Glutamatergic neuron (in vitro differentiated cells): ENCODE measurements around the gene CPXM2. TPM values are rescaled to one million over a fixed set of nuclear protein-coding genes. Genes with fewer than 3 reads are reported as not detected.

Experiments used
- DNase-seq: peaks from one replicate; pipeline ENCODE4 v3.0.0; 2022
- H3K27ac Mint-ChIP-seq: one replicate; pipeline ENCODE4 v1.8.0; 2020; ENCODE audit warnings: mild to moderate bottlenecking, mixed read lengths, inconsistent platforms; ENCODE audit not compliant: unreplicated experiment
- H3K27me3 Mint-ChIP-seq: one replicate; pipeline ENCODE4 v1.8.0; 2020; ENCODE audit warnings: mild to moderate bottlenecking, moderate library complexity, mixed read lengths, inconsistent platforms; ENCODE audit not compliant: unreplicated experiment
- H3K36me3 Mint-ChIP-seq: one replicate; pipeline ENCODE4 v1.8.0; 2020; ENCODE audit warnings: mild to moderate bottlenecking, mixed read lengths, inconsistent platforms; ENCODE audit not compliant: unreplicated experiment
- H3K4me1 Mint-ChIP-seq: one replicate; pipeline ENCODE4 v1.8.0; 2020; ENCODE audit warnings: mild to moderate bottlenecking, low read depth, mixed read lengths, inconsistent platforms; ENCODE audit not compliant: unreplicated experiment
- H3K4me3 Mint-ChIP-seq: one replicate; pipeline ENCODE4 v1.8.0; 2020; ENCODE audit warnings: mild to moderate bottlenecking, mixed read lengths, inconsistent platforms; ENCODE audit not compliant: unreplicated experiment
- H3K9me3 Mint-ChIP-seq: one replicate; pipeline ENCODE4 v1.8.0; 2020; ENCODE audit warnings: mild to moderate bottlenecking, moderate library complexity, mixed read lengths, inconsistent platforms; ENCODE audit not compliant: unreplicated experiment
- total RNA-seq: library from RNA; stranded (reverse); fragmentation: NEBNext Ultra II Directional; extraction: Animal tissue kit (Norgen Biotek cat#: 25700); gene quantifications from one replicate; pipeline ENCODE4 v1.2.1, GENCODE V29; 2021; ENCODE audit not compliant: unreplicated experiment
- TF ChIP-seq, protein P1 (sequence below): fragments of 200-600 bp; sonication (generic); IDR thresholded peaks from one replicate; pipeline ENCODE4 v1.5.0; 2021; ENCODE audit not compliant: partially characterized antibody, unreplicated experiment

CPXM2 gene
- total RNA-seq, 1 donor from 2014 or later: not detected

DNA sequence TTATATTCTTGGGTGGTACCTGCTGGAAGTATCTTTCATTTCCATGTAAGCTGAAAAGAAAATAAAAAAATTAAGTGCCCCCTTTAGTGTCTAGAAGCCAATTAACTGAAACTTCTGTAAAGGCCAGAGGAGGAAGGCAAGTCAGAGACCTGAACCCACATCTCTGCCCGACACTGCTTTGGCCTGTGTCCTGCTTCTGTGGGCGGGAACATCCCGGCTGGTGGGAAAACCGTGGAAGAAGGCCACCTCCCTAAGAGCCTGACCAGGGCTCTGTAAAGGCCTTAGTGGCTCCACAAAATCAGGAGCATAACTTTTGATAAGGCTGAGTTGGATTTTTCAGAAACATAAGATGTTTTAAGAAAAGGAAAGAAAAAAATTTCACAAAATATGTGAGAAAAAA is 9.4 kb downstream of the CPXM2 start:
- TF ChIP-seq, protein P1, sequence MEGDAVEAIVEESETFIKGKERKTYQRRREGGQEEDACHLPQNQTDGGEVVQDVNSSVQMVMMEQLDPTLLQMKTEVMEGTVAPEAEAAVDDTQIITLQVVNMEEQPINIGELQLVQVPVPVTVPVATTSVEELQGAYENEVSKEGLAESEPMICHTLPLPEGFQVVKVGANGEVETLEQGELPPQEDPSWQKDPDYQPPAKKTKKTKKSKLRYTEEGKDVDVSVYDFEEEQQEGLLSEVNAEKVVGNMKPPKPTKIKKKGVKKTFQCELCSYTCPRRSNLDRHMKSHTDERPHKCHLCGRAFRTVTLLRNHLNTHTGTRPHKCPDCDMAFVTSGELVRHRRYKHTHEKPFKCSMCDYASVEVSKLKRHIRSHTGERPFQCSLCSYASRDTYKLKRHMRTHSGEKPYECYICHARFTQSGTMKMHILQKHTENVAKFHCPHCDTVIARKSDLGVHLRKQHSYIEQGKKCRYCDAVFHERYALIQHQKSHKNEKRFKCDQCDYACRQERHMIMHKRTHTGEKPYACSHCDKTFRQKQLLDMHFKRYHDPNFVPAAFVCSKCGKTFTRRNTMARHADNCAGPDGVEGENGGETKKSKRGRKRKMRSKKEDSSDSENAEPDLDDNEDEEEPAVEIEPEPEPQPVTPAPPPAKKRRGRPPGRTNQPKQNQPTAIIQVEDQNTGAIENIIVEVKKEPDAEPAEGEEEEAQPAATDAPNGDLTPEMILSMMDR: no peak
- Mint-ChIP-seq H3K9me3 (peaks cover 4% of the 10 kb centered on the region), H3K27me3 (no peaks in the 10 kb centered on the region)

DNA sequence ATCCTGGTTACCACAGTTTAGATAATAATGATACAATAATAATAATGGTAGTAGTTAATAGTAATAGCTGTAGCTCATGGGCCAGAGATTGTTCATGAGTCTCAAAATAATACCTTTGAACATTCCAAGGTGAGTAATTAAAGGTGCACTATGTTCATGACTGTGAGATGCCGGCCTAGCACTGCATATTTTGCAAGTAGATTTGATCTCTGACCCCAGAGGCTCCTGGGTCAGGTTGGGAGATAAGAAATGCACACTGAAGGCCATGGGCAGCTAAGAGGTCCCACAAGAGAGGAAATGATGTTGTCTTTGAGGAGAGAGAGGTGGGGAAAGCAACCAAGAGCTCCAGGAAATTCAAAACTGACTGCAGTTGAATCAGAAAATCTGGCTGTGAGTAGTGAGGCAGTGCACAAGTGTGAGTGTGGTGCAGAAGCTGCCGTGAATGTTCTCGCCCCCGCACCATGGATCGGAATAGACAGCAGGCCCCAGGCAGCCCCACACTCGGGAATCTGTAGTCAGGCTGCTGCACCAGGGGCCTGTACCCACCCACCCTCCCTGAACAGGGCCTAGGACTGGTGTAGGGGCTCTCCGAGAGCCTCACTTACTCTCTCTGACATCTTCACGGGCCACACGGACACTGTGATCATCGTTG is 11.9 kb downstream of the CPXM2 start:
- Mint-ChIP-seq H3K9me3 (peaks cover 4% of the 10 kb centered on the region), H3K4me1 (peaks cover 5% of the 10 kb centered on the region), H3K36me3 (peaks cover 3% of the 10 kb centered on the region), H3K4me3 (no peak overlapping the region), H3K27me3 (no peaks in the 10 kb centered on the region), H3K27ac (no peak overlapping the region)
- DNase-seq: no peak
- TF ChIP-seq, protein P1: no peak

More for the DNA sequence above, 9.4 kb downstream of the CPXM2 start:
- Mint-ChIP-seq H3K27ac (no peak overlapping the region), H3K4me1 (peaks cover 5% of the 10 kb centered on the region), H3K4me3 (no peak overlapping the region), H3K36me3 (peaks cover 3% of the 10 kb centered on the region)
- DNase-seq: no peak

DNA sequence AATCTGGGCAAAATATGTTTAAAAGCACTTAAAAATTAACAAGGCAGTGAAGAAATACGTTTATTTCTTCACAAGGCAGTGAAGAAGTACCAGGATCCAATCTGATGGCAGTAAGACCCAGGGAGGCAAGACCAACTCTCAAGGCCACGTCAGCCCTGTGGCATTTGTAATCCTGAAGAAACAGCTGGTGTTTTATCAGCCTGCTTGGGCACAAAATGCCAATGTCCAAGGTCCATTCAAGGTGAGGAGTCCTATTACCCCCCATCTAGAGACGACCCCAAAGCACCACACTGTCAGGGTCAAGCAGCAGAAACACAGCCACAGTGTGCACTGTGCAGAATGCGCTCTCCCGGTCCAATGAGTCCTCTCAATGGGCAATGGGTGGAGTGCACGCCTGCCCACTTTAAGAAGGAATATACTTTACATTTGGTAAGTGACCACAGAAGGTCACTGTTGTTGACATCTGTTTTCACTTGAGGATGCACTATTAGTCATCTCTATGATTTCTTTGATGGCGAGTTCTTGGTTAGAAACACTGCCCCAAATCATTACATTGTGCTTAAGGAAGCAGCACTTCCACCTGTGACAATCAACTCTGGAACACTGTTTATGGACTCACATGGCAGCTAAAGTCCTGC is 12.8 kb downstream of the CPXM2 start:
- H3K36me3 Mint-ChIP-seq: peaks cover 3% of the 10 kb centered on the region
- TF ChIP-seq, protein P1: no peak
- H3K4me3 Mint-ChIP-seq: no peak overlapping the region
- peaks cover 5% of the 10 kb centered on the region for H3K4me1 Mint-ChIP-seq
- no peak for DNase-seq
- H3K27ac Mint-ChIP-seq: no peak overlapping the region
- H3K9me3 Mint-ChIP-seq: peaks cover 4% of the 10 kb centered on the region
- H3K27me3 Mint-ChIP-seq: no peaks in the 10 kb centered on the region

DNA sequence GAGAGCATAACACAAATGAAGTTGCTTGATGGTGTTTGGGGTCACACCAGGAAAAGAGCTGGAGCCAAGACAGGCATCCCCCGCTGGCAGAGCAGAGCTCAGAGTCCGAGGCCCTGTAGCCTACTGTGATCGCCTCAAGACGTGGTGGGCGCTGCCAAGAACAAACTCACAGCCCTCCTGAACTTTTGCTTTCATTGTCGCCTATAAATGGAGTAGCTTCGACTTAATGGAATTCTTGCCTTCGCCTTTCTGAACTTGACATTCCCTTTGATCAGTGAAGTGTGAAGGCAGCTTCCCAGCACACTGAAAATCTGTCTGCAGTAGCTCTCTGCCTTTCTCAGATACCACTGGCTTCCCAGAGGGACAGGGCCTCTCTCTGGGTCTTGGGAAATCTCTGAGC is 21.3 kb downstream of the CPXM2 start:
- peaks cover 2% of the 10 kb centered on the region for H3K9me3 Mint-ChIP-seq
- H3K36me3 Mint-ChIP-seq: no peaks in the 10 kb centered on the region
- H3K4me3 Mint-ChIP-seq: no peak overlapping the region
- H3K27ac Mint-ChIP-seq: no peak overlapping the region
- H3K4me1 Mint-ChIP-seq: peaks cover 6% of the 10 kb centered on the region
- TF ChIP-seq, protein P1: no peak
- peaks cover 2% of the 10 kb centered on the region for H3K27me3 Mint-ChIP-seq
- no peak for DNase-seq

DNA sequence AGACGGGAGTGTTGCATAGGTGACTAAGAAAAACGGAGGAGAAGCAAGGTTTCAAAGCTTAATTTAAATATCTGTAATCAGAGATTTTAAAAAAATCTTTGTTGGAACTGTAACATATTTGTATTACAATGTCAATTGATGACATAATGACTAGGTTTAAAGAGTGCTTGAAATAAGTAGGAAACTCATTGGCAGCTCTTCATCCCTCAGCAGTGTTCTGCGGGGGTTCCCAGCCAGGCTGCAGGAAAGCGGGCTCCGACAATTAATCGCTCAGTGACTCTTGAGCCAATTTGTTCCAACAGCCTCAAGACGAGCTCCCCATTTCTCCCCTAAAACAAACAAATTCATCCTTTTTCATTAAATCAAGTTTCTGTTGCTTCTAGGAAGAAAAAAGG is 22.6 kb downstream of the CPXM2 start:
- Mint-ChIP-seq H3K9me3 (peaks cover 2% of the 10 kb centered on the region), H3K36me3 (no peaks in the 10 kb centered on the region), H3K4me3 (no peak overlapping the region), H3K27ac (no peak overlapping the region), H3K4me1 (peaks cover 11% of the 10 kb centered on the region), H3K27me3 (peaks cover 2% of the 10 kb centered on the region)
- TF ChIP-seq, protein P1: no peak
- DNase-seq: no peak
